Endothelial cell (in vitro differentiated cells): ENCODE data around the gene MYL6B. TPM values are rescaled to one million over a fixed set of nuclear protein-coding genes. Genes with fewer than 3 reads are reported as not detected.
A peak's percentile ranks its signal among the peaks of the same experiment; 100 is the strongest.

ENCODE experiments used
- DNase-seq: peaks from one replicate; pipeline ENCODE4 v3.0.0; 2021; ENCODE audit warnings: low spot score
- H3K27ac Mint-ChIP-seq: one replicate; pipeline ENCODE4 v1.8.0; 2021; ENCODE audit warnings: mixed read lengths, inconsistent platforms; ENCODE audit not compliant: unreplicated experiment
- H3K27me3 Mint-ChIP-seq: one replicate; pipeline ENCODE4 v1.8.0; 2021; ENCODE audit warnings: mild to moderate bottlenecking, moderate library complexity, mixed read lengths, inconsistent platforms; ENCODE audit not compliant: unreplicated experiment
- H3K36me3 Mint-ChIP-seq: one replicate; pipeline ENCODE4 v1.8.0; 2021; ENCODE audit warnings: mild to moderate bottlenecking, low read depth, mixed read lengths, inconsistent platforms; ENCODE audit not compliant: unreplicated experiment
- H3K4me1 Mint-ChIP-seq: one replicate; pipeline ENCODE4 v1.8.0; 2021; ENCODE audit warnings: mild to moderate bottlenecking, mixed read lengths, inconsistent platforms; ENCODE audit not compliant: unreplicated experiment
- H3K4me3 Mint-ChIP-seq: one replicate; pipeline ENCODE4 v1.8.0; 2021; ENCODE audit warnings: mild to moderate bottlenecking, mixed read lengths, inconsistent platforms; ENCODE audit not compliant: unreplicated experiment
- H3K9me3 Mint-ChIP-seq: one replicate; pipeline ENCODE4 v1.8.0; 2021; ENCODE audit warnings: mixed read lengths, inconsistent platforms; ENCODE audit not compliant: unreplicated experiment
- CTCF ChIP-seq: fragments of 200-600 bp; sonication (generic); IDR thresholded peaks from one replicate; pipeline ENCODE4 v1.5.0; 2021; ENCODE audit warnings: antibody characterized with exemption; ENCODE audit not compliant: unreplicated experiment
- total RNA-seq: library from RNA; stranded (reverse); fragmentation: NEBNext Ultra II Directional; extraction: Animal tissue kit (Norgen Biotek cat#: 25700); gene quantifications from one replicate; pipeline ENCODE4 v1.2.1, GENCODE V29; 2021; ENCODE audit not compliant: unreplicated experiment

MYL6B gene
- total RNA-seq, 1 donor from 2014 or later = 170 TPM

GRCh38 chr12:56205445-56205844 is 53.1 kb downstream of the MYL6B start:
- Mint-ChIP-seq H3K4me1 (peaks cover 8% of the 10 kb centered on the region), H3K27me3 (peaks cover 2% of the 10 kb centered on the region), H3K4me3 (no peak overlapping the region), H3K9me3 (no peaks in the 10 kb centered on the region), H3K27ac (peak overlapping the region; percentile 36), H3K36me3 (peaks cover 43% of the 10 kb centered on the region)
- DNase-seq = no peak
- TF ChIP-seq CTCF = no peak

GRCh38 chr12:56206452-56207166 is 54.2 kb downstream of the MYL6B start:
- Mint-ChIP-seq H3K4me3 (peak overlapping the region; percentile 81), H3K27ac (peak overlapping the region; percentile 72), H3K27me3 (peaks cover 2% of the 10 kb centered on the region), H3K4me1 (peaks cover 8% of the 10 kb centered on the region), H3K9me3 (no peaks in the 10 kb centered on the region), H3K36me3 (peaks cover 51% of the 10 kb centered on the region)
- peak; percentile 51 for TF ChIP-seq CTCF
- peak; percentile 71 for DNase-seq

Other genes with a start within 250 kb of the MYL6B start
- 58.6 TPM for gene PYM1, start 224.7 kb upstream of the MYL6B start, total RNA-seq
- gene DGKA, start 221.4 kb upstream of the MYL6B start, total RNA-seq = 70.1 TPM
- gene PMEL, start 186.5 kb upstream of the MYL6B start, total RNA-seq = 136 TPM
- gene CDK2, start 185.8 kb upstream of the MYL6B start, total RNA-seq = 43.0 TPM
- 130 TPM for gene RAB5B, start 178.5 kb upstream of the MYL6B start, total RNA-seq
- 31.6 TPM for gene SUOX, start 155.3 kb upstream of the MYL6B start, total RNA-seq
- 3.0 TPM for gene IKZF4, start 131.5 kb upstream of the MYL6B start, total RNA-seq
- gene RPS26, start 110.7 kb upstream of the MYL6B start, total RNA-seq = 45.8 TPM
- gene ERBB3, start 72.4 kb upstream of the MYL6B start, total RNA-seq = 4.2 TPM
- gene PA2G4, start 48.0 kb upstream of the MYL6B start, total RNA-seq = 84.3 TPM
- 3,242 TPM for gene RPL41, start 36.0 kb upstream of the MYL6B start, total RNA-seq
- gene ZC3H10, start 34.3 kb upstream of the MYL6B start, total RNA-seq = 10.4 TPM
- 302 TPM for gene ESYT1, start 24.3 kb upstream of the MYL6B start, total RNA-seq
- 2,481 TPM for gene MYL6, start 5.8 kb downstream of the MYL6B start, total RNA-seq
- 105 TPM for gene SMARCC2, start 36.9 kb downstream of the MYL6B start, total RNA-seq
- 55.5 TPM for gene RNF41, start 69.3 kb downstream of the MYL6B start, total RNA-seq
- gene NABP2, start 71.8 kb downstream of the MYL6B start, total RNA-seq = 19.8 TPM
- gene SLC39A5, start 77.5 kb downstream of the MYL6B start, total RNA-seq = not detected
- 48.5 TPM for gene ANKRD52, start 105.8 kb downstream of the MYL6B start, total RNA-seq
- 20.3 TPM for gene COQ10A, start 114.4 kb downstream of the MYL6B start, total RNA-seq
- gene CS, start 147.7 kb downstream of the MYL6B start, total RNA-seq = 187 TPM
- gene CNPY2, start 163.4 kb downstream of the MYL6B start, total RNA-seq = 203 TPM
- 55.7 TPM for gene PAN2, start 181.4 kb downstream of the MYL6B start, total RNA-seq
- 0.80 TPM for gene IL23A, start 186.3 kb downstream of the MYL6B start, total RNA-seq
- 97.3 TPM for gene STAT2, start 207.5 kb downstream of the MYL6B start, total RNA-seq
- not detected for gene APOF, start 210.3 kb downstream of the MYL6B start, total RNA-seq